Tibial nerve (tissue), 3 donors: Measurements from ENCODE around the gene SEMA3F.

Experiments
- CTCF ChIP-seq, 5 experiments: fragments of 200-600 bp in 3 of 5; fragments of 450-650 bp in 2 of 5; sonication (generic) in 3 of 5; IDR thresholded peaks; one replicate each; pipeline ENCODE4 v1.5.1; 2016 to 2019; ENCODE audit warnings: antibody characterized with exemption in 5 of 5, mild to moderate bottlenecking in 3 of 5, moderate library complexity in 2 of 5
- POLR2A ChIP-seq, 2 donors: fragments of 450-650 bp; IDR thresholded peaks; one replicate each; pipeline ENCODE4 v1.6.1; 2017; ENCODE audit warnings: antibody characterized with exemption in 2 of 2, mild to moderate bottlenecking in 2 of 2, moderate library complexity in 2 of 2

- no peak for TF ChIP-seq CTCF (IDR thresholded peaks at IDR 0.05)
- no peak for TF ChIP-seq POLR2A (IDR thresholded peaks at IDR 0.05)
Observed at GRCh38 chr3:50150863-50151686, 4.0 kb upstream of the SEMA3F start.
